Central memory CD4-positive, alpha-beta T cell (primary cell): Measurements from ENCODE around the gene HCFC1.

Source experiments
- DNase-seq: peaks from one replicate; pipeline ENCODE4 v3.0.0; 2022

HCFC1 gene

GRCh38 chrX:153937056-153937455, 34.6 kb downstream of the HCFC1 start:
- no peak for DNase-seq

GRCh38 chrX:153935326-153935851, 36.2 kb downstream of the HCFC1 start:
- no peak for DNase-seq

GRCh38 chrX:153934762-153935325, 36.8 kb downstream of the HCFC1 start, which contains the start of gene NAA10:
Gene NAA10 (minus strand): TSS chrX:153935037. CDS start chrX:153934904, 133 bp downstream.
- DNase-seq: peak; percentile 35

- DNase-seq: no peak
Observed at GRCh38 chrX:153934148-153934761, 37.4 kb downstream of the HCFC1 start.

- no peak for DNase-seq
Observed at GRCh38 chrX:153933748-153934147, 37.9 kb downstream of the HCFC1 start.

- DNase-seq: no peak
Observed at GRCh38 chrX:153932220-153932915, 39.2 kb downstream of the HCFC1 start.

- DNase-seq: no peak
Observed at GRCh38 chrX:153931748-153932147, 39.9 kb downstream of the HCFC1 start.

GRCh38 chrX:153931151-153931550, 40.5 kb downstream of the HCFC1 start:
- no peak for DNase-seq

GRCh38 chrX:153930011-153930910, 41.4 kb downstream of the HCFC1 start:
- no peak for DNase-seq

- DNase-seq: no peak
Observed at GRCh38 chrX:153929576-153929975, 42.0 kb downstream of the HCFC1 start.

GRCh38 chrX:153928846-153929245, 42.8 kb downstream of the HCFC1 start:
- no peak for DNase-seq

- peak; percentile 97 for DNase-seq
Observed at GRCh38 chrX:153927922-153928760, 43.5 kb downstream of the HCFC1 start.

- DNase-seq: no peak
Observed at GRCh38 chrX:153927672-153927921, 44.0 kb downstream of the HCFC1 start.

GRCh38 chrX:153926858-153927671, 44.6 kb downstream of the HCFC1 start:
- peak; percentile 88 for DNase-seq

GRCh38 chrX:153926552-153926857, 45.1 kb downstream of the HCFC1 start:
- no peak for DNase-seq

- peak; percentile 40 for DNase-seq
Observed at GRCh38 chrX:153925739-153926551, 45.7 kb downstream of the HCFC1 start, which contains the start of gene ARHGAP4. Gene ARHGAP4 (minus strand): TSS chrX:153926264. CDS start chrX:153926202, 62 bp downstream.

- DNase-seq: no peak
Observed at GRCh38 chrX:153925387-153925738, 46.3 kb downstream of the HCFC1 start.

- peak; percentile 47 for DNase-seq
Observed at GRCh38 chrX:153924149-153924861, 47.3 kb downstream of the HCFC1 start.

- DNase-seq: no peak
Observed at GRCh38 chrX:153922932-153923857, 48.4 kb downstream of the HCFC1 start.
